AG04450 (cell line): Measurements from ENCODE around the gene CDH4. TPM values are rescaled to one million over a fixed set of nuclear protein-coding genes. Genes with fewer than 3 reads are reported as not detected.

Source experiments
- CTCF ChIA-PET: fragments of 300-600, 350-600 bp; formaldehyde crosslinking; extraction: SDS; loops from one replicate; lab custom pipeline; 2022; ENCODE audit warnings: antibody characterized with exemption, inconsistent platforms; lab: Charles Lee
- POLR2A ChIA-PET: fragments of 350-600 bp; formaldehyde crosslinking; extraction: SDS; loops from one replicate; lab custom pipeline; 2021; ENCODE audit warnings: antibody characterized with exemption, inconsistent platforms; lab: Yijun Ruan, JAX
- DNase-seq: peaks from one replicate; pipeline ENCODE4 v3.0.0-alpha.2; 2011; ENCODE audit warnings: low read depth, low spot score
- H3K27ac ChIP-seq: one replicate; pipeline ENCODE4 v1.5.1; 2012; ENCODE audit warnings: low read depth, low read length, control low read depth
- H3K27me3 ChIP-seq: one replicate; pipeline ENCODE4 v1.6.0; 2012; ENCODE audit warnings: low read length; ENCODE audit not compliant: control insufficient read depth, insufficient read depth
- H3K4me3 ChIP-seq: 2 replicates; pipeline ENCODE4 v1.5.1; 2011; ENCODE audit warnings: mild to moderate bottlenecking, low read depth, low read length, control low read depth
- H3K9me3 ChIP-seq: 2 replicates; pipeline ENCODE4 v1.5.1; 2012; ENCODE audit warnings: low read length; ENCODE audit not compliant: control insufficient read depth, insufficient read depth
- polyA plus RNA-seq: library from polyadenylated mRNA; depleted of rRNA; stranded (reverse); fragments of >200 nt; gene quantifications from 2 replicates; pipeline ENCODE4 v1.2.3, GENCODE V29; 2011
- TF ChIP-seq, protein P1 (sequence below): IDR thresholded peaks from 2 replicates; pipeline ENCODE4 v1.5.1; 2011; ENCODE audit warnings: low read depth, low read length, control low read depth, inconsistent platforms

The CDH4 gene
- polyA plus RNA-seq, 1 experiment = 1.6 TPM

- POLR2A ChIA-PET = no interaction called here
- TF ChIP-seq, protein P1, sequence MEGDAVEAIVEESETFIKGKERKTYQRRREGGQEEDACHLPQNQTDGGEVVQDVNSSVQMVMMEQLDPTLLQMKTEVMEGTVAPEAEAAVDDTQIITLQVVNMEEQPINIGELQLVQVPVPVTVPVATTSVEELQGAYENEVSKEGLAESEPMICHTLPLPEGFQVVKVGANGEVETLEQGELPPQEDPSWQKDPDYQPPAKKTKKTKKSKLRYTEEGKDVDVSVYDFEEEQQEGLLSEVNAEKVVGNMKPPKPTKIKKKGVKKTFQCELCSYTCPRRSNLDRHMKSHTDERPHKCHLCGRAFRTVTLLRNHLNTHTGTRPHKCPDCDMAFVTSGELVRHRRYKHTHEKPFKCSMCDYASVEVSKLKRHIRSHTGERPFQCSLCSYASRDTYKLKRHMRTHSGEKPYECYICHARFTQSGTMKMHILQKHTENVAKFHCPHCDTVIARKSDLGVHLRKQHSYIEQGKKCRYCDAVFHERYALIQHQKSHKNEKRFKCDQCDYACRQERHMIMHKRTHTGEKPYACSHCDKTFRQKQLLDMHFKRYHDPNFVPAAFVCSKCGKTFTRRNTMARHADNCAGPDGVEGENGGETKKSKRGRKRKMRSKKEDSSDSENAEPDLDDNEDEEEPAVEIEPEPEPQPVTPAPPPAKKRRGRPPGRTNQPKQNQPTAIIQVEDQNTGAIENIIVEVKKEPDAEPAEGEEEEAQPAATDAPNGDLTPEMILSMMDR = no peak
These were observed 203.6 kb downstream of the CDH4 start for GRCh38 chr20:61455508-61456215.

GRCh38 chr20:61457725-61458124 lies 205.7 kb downstream of the CDH4 start:
- Histone ChIP-seq H3K9me3 (peaks cover 6% of the 10 kb centered on the region; the same call in 1 of the 2 replicates), H3K27ac (no peak overlapping the region), H3K4me3 (no peak overlapping the region), H3K27me3 (no peaks in the 10 kb centered on the region)
- ChIA-PET CTCF (no interaction called here), POLR2A (no interaction called here)
- TF ChIP-seq, protein P1 = no peak
- no peak for DNase-seq

More at GRCh38 chr20:61455508-61456215, 203.6 kb downstream of the CDH4 start:
- CTCF ChIA-PET = interaction anchor here (0.6 kb wide), 1 partner anchor 440 kb away, joined by 3 read pairs; no protein-coding TSS in a partner anchor
- Histone ChIP-seq H3K4me3 (no peak overlapping the region), H3K27ac (no peak overlapping the region), H3K27me3 (no peaks in the 10 kb centered on the region), H3K9me3 (peaks cover 4% of the 10 kb centered on the region; the same call in 1 of the 2 replicates)
- DNase-seq = no peak

DNA sequence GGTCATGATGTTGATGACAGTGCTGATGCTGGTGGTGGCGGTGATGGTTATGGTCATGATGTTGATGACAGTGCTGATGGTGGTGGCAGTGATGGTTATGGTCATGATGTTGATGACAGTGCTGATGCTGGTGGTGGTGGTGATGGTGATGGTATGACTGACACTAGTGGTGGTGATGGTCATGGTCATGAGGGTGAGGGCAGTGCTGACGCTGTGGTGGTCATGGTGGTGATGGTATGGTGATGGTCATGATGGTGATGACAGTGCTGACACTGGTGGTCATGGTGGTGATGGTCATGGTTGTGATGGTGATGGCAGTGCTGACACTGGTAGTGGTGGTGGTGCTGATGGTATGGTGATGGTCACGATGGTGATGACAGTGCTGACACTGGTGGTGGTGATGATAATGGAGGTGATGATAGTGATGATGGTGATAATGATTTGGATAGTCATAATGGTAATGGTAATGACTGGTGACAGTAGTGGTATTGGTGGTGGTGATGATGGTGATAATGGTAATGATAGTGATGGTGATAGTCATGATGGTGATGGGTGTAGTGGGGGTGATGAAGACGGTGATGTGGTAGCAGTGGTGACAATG lies 206.2 kb downstream of the CDH4 start:
- ChIA-PET POLR2A (no interaction called here), CTCF (interaction anchor here (0.7 kb wide), 1 partner anchor 437 kb away, joined by 3 read pairs; no protein-coding TSS in a partner anchor)
- H3K27ac ChIP-seq = no peak overlapping the region
- no peak overlapping the region for H3K4me3 ChIP-seq
- no peaks in the 10 kb centered on the region for H3K27me3 ChIP-seq
- no peak for DNase-seq
- TF ChIP-seq, protein P1 = no peak
- H3K9me3 ChIP-seq = peaks cover 6% of the 10 kb centered on the region; the same call in 1 of the 2 replicates

GRCh38 chr20:61459266-61459665 lies 207.2 kb downstream of the CDH4 start:
- ChIA-PET POLR2A (no interaction called here), CTCF (no interaction called here)
- H3K9me3 ChIP-seq = peaks cover 6% of the 10 kb centered on the region; the same call in 1 of the 2 replicates
- no peaks in the 10 kb centered on the region for H3K27me3 ChIP-seq
- H3K27ac ChIP-seq = no peak overlapping the region
- no peak overlapping the region for H3K4me3 ChIP-seq
- no peak for DNase-seq
- TF ChIP-seq, protein P1 = no peak

DNA sequence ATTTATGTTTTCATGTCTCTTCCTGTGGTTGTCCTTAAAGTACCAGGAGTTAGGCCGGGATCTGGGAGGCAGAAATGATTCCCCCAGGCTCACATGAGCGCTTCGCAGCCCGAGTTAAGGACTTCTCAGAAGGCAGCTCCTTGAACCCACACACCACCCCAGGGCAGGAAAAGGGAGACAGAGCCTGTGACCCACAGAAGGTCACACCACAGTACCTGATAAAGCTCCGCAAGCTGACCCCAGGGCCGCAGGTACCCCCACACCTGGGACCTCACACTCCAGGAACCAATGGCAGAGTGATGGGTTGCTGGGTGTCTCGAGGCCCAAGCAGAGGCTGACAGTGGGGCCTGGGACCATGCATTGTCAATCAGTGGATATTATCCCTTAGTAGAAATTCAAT lies 207.6 kb downstream of the CDH4 start:
- no peak overlapping the region for H3K27ac ChIP-seq
- CTCF ChIA-PET = no interaction called here
- TF ChIP-seq, protein P1 = no peak
- DNase-seq = no peak
- peaks cover 6% of the 10 kb centered on the region; the same call in 1 of the 2 replicates for H3K9me3 ChIP-seq
- no peaks in the 10 kb centered on the region for H3K27me3 ChIP-seq
- H3K4me3 ChIP-seq = no peak overlapping the region
- POLR2A ChIA-PET = no interaction called here
